BJ (cell line): ENCODE measurements around the gene ST3GAL4. TPM values are rescaled to one million over a fixed set of nuclear protein-coding genes. Genes with fewer than 3 reads are reported as not detected.
"Not testable (repeated sequence)": the region's sequence is repeated elsewhere in the genome, so short reads cannot be mapped to it uniquely, and the experiment has no call there.

Experiments used
- CTCF ChIA-PET: fragments of 350-600 bp; formaldehyde crosslinking; extraction: SDS; loops from one replicate; lab custom pipeline; 2021; ENCODE audit warnings: antibody characterized with exemption, inconsistent platforms; lab: Yijun Ruan, JAX
- POLR2A ChIA-PET: fragments of 300-600 bp; sonication (Branson Sonifier 250); formaldehyde crosslinking; extraction: SDS; loops from one replicate; lab custom pipeline; 2021; ENCODE audit warnings: antibody characterized with exemption; lab: Charles Lee
- DNase-seq: peaks from one replicate; pipeline ENCODE4 v3.0.0-alpha.2; 2011; ENCODE audit warnings: low read depth
- H3K27me3 ChIP-seq: 2 replicates; pipeline ENCODE4 v1.6.0; 2011; ENCODE audit warnings: low read length; ENCODE audit not compliant: control insufficient read depth, insufficient read depth
- H3K36me3 ChIP-seq: 2 replicates; pipeline ENCODE4 v1.5.1; 2011; ENCODE audit warnings: low read length; ENCODE audit not compliant: control insufficient read depth, insufficient read depth
- H3K4me3 ChIP-seq: 2 replicates; pipeline ENCODE4 v1.5.1; 2011; ENCODE audit warnings: low read depth, mild to moderate bottlenecking, control low read depth, low read length
- CTCF ChIP-seq: IDR thresholded peaks from 2 replicates; pipeline ENCODE4 v1.5.1; 2011; ENCODE audit warnings: low read depth, mild to moderate bottlenecking, control low read depth, inconsistent platforms, low read length, moderate library complexity; ENCODE audit not compliant: insufficient read depth
- polyA plus RNA-seq: library from polyadenylated mRNA; depleted of rRNA; stranded (reverse); fragments of >200 nt; gene quantifications from 2 replicates; pipeline ENCODE4 v1.2.3, GENCODE V29; 2011

Gene ST3GAL4
- polyA plus RNA-seq, 1 experiment: 31.8 TPM

DNA sequence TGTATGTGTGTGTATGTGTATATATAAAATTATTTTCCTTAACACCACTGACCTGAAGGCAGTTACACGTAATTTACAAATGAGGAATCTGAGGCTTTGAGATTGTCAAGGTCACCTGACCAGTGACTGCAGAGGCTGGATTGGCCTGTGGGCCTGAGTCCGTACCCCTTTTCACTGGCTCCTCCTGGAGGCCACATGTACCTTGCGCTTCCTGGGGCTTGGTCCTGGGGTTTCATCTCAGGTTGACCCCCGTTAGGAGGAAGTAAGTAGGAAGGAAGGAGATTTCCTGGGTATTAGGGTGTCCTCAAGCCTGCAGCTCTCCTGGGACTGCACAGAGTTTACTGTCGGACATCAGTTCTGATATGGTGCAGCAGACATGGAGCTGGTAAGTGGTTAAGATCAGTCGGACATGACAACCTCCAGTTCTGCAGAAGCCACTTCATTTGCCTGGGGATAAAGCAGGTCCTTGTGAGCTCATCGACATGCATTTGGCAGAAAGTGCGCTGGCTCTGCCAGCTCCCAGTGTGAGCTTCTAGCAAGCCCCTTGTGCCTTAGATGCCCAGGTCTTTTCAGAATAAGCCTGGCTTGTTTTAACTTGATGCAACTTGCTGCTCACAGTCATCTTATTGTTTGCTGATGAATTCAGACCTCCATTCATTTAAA is 36.6 kb downstream of the ST3GAL4 start:
- no peak overlapping the region for H3K4me3 ChIP-seq
- ChIA-PET POLR2A (no interaction called here), CTCF (no interaction called here)
- no peaks in the 10 kb centered on the region for H3K36me3 ChIP-seq
- no peaks in the 10 kb centered on the region for H3K27me3 ChIP-seq
- 0 out of 2 replicates have a peak, but pooled peaks have one; percentile 12 for TF ChIP-seq CTCF
- no peak for DNase-seq

GRCh38 chr11:126392633-126393013 is 37.1 kb downstream of the ST3GAL4 start:
- CTCF ChIA-PET: no interaction called here
- TF ChIP-seq CTCF: no peak
- no peak overlapping the region for H3K4me3 ChIP-seq
- no peak for DNase-seq
- POLR2A ChIA-PET: no interaction called here
- H3K36me3 ChIP-seq: no peaks in the 10 kb centered on the region
- no peaks in the 10 kb centered on the region for H3K27me3 ChIP-seq

- ChIA-PET POLR2A (no interaction called here), CTCF (interaction anchor here (1.4 kb wide), 1 partner anchor 56 kb away, joined by 3 read pairs; no protein-coding TSS in a partner anchor)
- H3K36me3 ChIP-seq: no peaks in the 10 kb centered on the region
- H3K27me3 ChIP-seq: no peaks in the 10 kb centered on the region
- DNase-seq: no peak
- H3K4me3 ChIP-seq: no peak overlapping the region
- no peak for TF ChIP-seq CTCF
Observed at GRCh38 chr11:126393143-126393542, 37.7 kb downstream of the ST3GAL4 start.

- no peak for TF ChIP-seq CTCF
- POLR2A ChIA-PET: no interaction called here
- Histone ChIP-seq H3K36me3 (no peaks in the 10 kb centered on the region), H3K4me3 (no peak overlapping the region), H3K27me3 (no peaks in the 10 kb centered on the region)
- CTCF ChIA-PET: interaction anchor here (0.5 to 1.4 kb wide), 2 partner anchors 57 to 89 kb away, joined by 3 read pairs; no protein-coding TSS in a partner anchor
- no peak for DNase-seq
Observed at GRCh38 chr11:126394036-126394435, 38.5 kb downstream of the ST3GAL4 start.

- H3K36me3 ChIP-seq, POLR2A ChIA-PET, H3K4me3 ChIP-seq, H3K27me3 ChIP-seq, DNase-seq: not testable (repeated sequence)
- CTCF ChIA-PET: interaction anchor here (0.5 to 1.4 kb wide), 3 partner anchors 8 to 88 kb away, joined by 3 read pairs; no protein-coding TSS in a partner anchor
Observed at GRCh38 chr11:126394634-126395072, 39.2 kb downstream of the ST3GAL4 start.

GRCh38 chr11:126395784-126396183 is 40.3 kb downstream of the ST3GAL4 start:
- H3K36me3 ChIP-seq, POLR2A ChIA-PET, DNase-seq, CTCF ChIA-PET, H3K27me3 ChIP-seq, H3K4me3 ChIP-seq: not testable (repeated sequence)

DNA sequence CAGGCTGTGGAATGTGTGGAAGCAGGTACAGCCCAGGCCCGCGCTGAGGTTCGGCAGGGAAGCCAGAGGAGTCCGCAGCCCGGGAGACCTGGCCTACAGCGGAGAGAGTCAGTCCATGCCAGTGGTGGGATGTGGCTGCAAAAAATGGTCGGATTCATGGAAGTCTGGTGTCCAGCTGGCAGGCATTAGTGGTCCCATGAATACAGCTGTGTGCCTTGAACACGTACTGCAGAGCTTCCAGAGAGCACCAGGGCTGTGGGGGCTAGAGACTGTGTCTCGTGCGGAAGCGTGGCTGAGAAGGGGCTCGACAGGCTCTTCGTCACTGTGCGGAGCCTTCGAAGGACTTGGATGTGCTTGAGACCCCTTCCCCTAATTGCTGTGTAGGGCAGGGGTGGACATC is 40.8 kb downstream of the ST3GAL4 start:
- H3K4me3 ChIP-seq, CTCF ChIA-PET, DNase-seq, H3K27me3 ChIP-seq, H3K36me3 ChIP-seq, POLR2A ChIA-PET: not testable (repeated sequence)
